Activated naive CD8-positive, alpha-beta T cell treated with anti-CD3 and anti-CD28 coated beads, Interleukin-2, amount 10 ng/mL, durations not matched to agents 7 days and 5 days (primary cell): ENCODE data around the gene PANX3. TPM values are rescaled to one million over a fixed set of nuclear protein-coding genes. Genes with fewer than 3 reads are reported as not detected.
"Not testable (repeated sequence)": the region's sequence is repeated elsewhere in the genome, so short reads cannot be mapped to it uniquely, and the experiment has no call there.

Experiments used
- ATAC-seq: fragments of 150-1000 bp; cut with Tn5 transposase; one replicate; pipeline ENCODE4 v1.10.0; 2021; ENCODE audit warnings: low read depth, moderate library complexity
- POLR2A ChIA-PET: fragments of 350-600 bp; sonication (Branson Sonifier 250); formaldehyde crosslinking; loops from one replicate; lab custom pipeline; 2021; ENCODE audit warnings: antibody characterized with exemption; lab: Charles Lee
- DNase-seq: peaks from one replicate; pipeline ENCODE4 v3.0.0; 2021
- H3K27ac Mint-ChIP-seq: one replicate; pipeline ENCODE4 v1.8.0; 2022; ENCODE audit warnings: mild to moderate bottlenecking, mixed read lengths
- H3K27me3 Mint-ChIP-seq: one replicate; pipeline ENCODE4 v1.8.0; 2022; ENCODE audit warnings: mild to moderate bottlenecking, moderate library complexity, mixed read lengths
- H3K36me3 Mint-ChIP-seq: one replicate; pipeline ENCODE4 v1.8.0; 2021; ENCODE audit warnings: mild to moderate bottlenecking, mixed read lengths
- H3K4me1 Mint-ChIP-seq: one replicate; pipeline ENCODE4 v1.8.0; 2021; ENCODE audit warnings: mixed read lengths
- H3K4me3 Mint-ChIP-seq: one replicate; pipeline ENCODE4 v1.8.0; 2022; ENCODE audit warnings: mild to moderate bottlenecking, moderate library complexity, mixed read lengths
- H3K9me3 Mint-ChIP-seq: one replicate; pipeline ENCODE4 v1.8.0; 2021; ENCODE audit warnings: mixed read lengths
- total RNA-seq, 2 experiments: library from RNA; stranded (reverse); gene quantifications; one replicate each; pipeline ENCODE4 v1.2.3, GENCODE V29; 2021

PANX3 gene
- total RNA-seq, 2 experiments from 2014 or later = not detected

- ATAC-seq = no peak
- H3K4me3 Mint-ChIP-seq = no peak overlapping the region
- H3K4me1 Mint-ChIP-seq = no peaks in the 10 kb centered on the region
- H3K27me3 Mint-ChIP-seq = peaks cover 19% of the 10 kb centered on the region
- H3K27ac Mint-ChIP-seq = no peak overlapping the region
- H3K36me3 Mint-ChIP-seq = no peaks in the 10 kb centered on the region
- H3K9me3 Mint-ChIP-seq = no peaks in the 10 kb centered on the region
- POLR2A ChIA-PET = no interaction called here
- no peak for DNase-seq
These were observed 13.6 kb upstream of the PANX3 start for GRCh38 chr11:124597626-124598025.

GRCh38 chr11:124600621-124601320 lies 10.5 kb upstream of the PANX3 start:
- no peak overlapping the region for H3K27ac Mint-ChIP-seq
- H3K4me1 Mint-ChIP-seq = peaks cover 1% of the 10 kb centered on the region
- ATAC-seq (no peak), DNase-seq (no peak)
- no peaks in the 10 kb centered on the region for H3K36me3 Mint-ChIP-seq
- H3K4me3 Mint-ChIP-seq = no peak overlapping the region
- POLR2A ChIA-PET = no interaction called here
- H3K9me3 Mint-ChIP-seq = no peaks in the 10 kb centered on the region
- peaks cover 18% of the 10 kb centered on the region for H3K27me3 Mint-ChIP-seq

- H3K4me3 Mint-ChIP-seq = no peak overlapping the region
- H3K27me3 Mint-ChIP-seq = peaks cover 15% of the 10 kb centered on the region
- H3K9me3 Mint-ChIP-seq = no peaks in the 10 kb centered on the region
- DNase-seq (no peak), ATAC-seq (no peak)
- POLR2A ChIA-PET = interaction anchor here (0.6 kb wide), 1 partner anchor 72 kb away, joined by 3 read pairs; the partner anchor contains the start of gene SPA17
- H3K27ac Mint-ChIP-seq = no peak overlapping the region
- no peaks in the 10 kb centered on the region for H3K36me3 Mint-ChIP-seq
- peaks cover 3% of the 10 kb centered on the region for H3K4me1 Mint-ChIP-seq
These were observed 9.0 kb upstream of the PANX3 start for GRCh38 chr11:124602193-124602592.

GRCh38 chr11:124602723-124603122 lies 8.5 kb upstream of the PANX3 start:
- H3K9me3 Mint-ChIP-seq, H3K4me1 Mint-ChIP-seq, ATAC-seq, H3K27me3 Mint-ChIP-seq, H3K36me3 Mint-ChIP-seq, DNase-seq, H3K4me3 Mint-ChIP-seq, POLR2A ChIA-PET: not testable (repeated sequence)
- peak overlapping the region; percentile 49 for H3K27ac Mint-ChIP-seq

GRCh38 chr11:124605719-124606118 lies 5.5 kb upstream of the PANX3 start:
- Mint-ChIP-seq H3K36me3 (no peaks in the 10 kb centered on the region), H3K4me3 (no peak overlapping the region), H3K9me3 (no peaks in the 10 kb centered on the region), H3K4me1 (peaks cover 3% of the 10 kb centered on the region), H3K27ac (no peak overlapping the region), H3K27me3 (peaks cover 2% of the 10 kb centered on the region)
- no peak for ATAC-seq
- no peak for DNase-seq
- POLR2A ChIA-PET = no interaction called here

- POLR2A ChIA-PET = no interaction called here
- ATAC-seq (no peak), DNase-seq (no peak)
- no peaks in the 10 kb centered on the region for H3K36me3 Mint-ChIP-seq
- no peak overlapping the region for H3K4me3 Mint-ChIP-seq
- H3K9me3 Mint-ChIP-seq = no peaks in the 10 kb centered on the region
- H3K27me3 Mint-ChIP-seq = no peaks in the 10 kb centered on the region
- peaks cover 15% of the 10 kb centered on the region for H3K4me1 Mint-ChIP-seq
- no peak overlapping the region for H3K27ac Mint-ChIP-seq
These were observed 3.1 kb upstream of the PANX3 start for GRCh38 chr11:124608147-124608546.

- Mint-ChIP-seq H3K27ac (no peak overlapping the region), H3K36me3 (no peaks in the 10 kb centered on the region), H3K27me3 (peaks cover 5% of the 10 kb centered on the region), H3K9me3 (no peaks in the 10 kb centered on the region), H3K4me3 (no peak overlapping the region), H3K4me1 (peaks cover 15% of the 10 kb centered on the region)
- DNase-seq (no peak), ATAC-seq (no peak)
- POLR2A ChIA-PET = no interaction called here
These were observed 933 bp upstream of the PANX3 start for GRCh38 chr11:124610295-124610694.

GRCh38 chr11:124612045-124612444 lies 817 bp downstream of the PANX3 start:
- DNase-seq (peak; percentile 34), ATAC-seq (peak; percentile 99)
- H3K36me3 Mint-ChIP-seq = no peaks in the 10 kb centered on the region
- peaks cover 12% of the 10 kb centered on the region for H3K4me1 Mint-ChIP-seq
- H3K27ac Mint-ChIP-seq = peak overlapping the region; percentile 57
- no peak overlapping the region for H3K4me3 Mint-ChIP-seq
- H3K27me3 Mint-ChIP-seq = peaks cover 5% of the 10 kb centered on the region
- H3K9me3 Mint-ChIP-seq = no peaks in the 10 kb centered on the region
- POLR2A ChIA-PET = interaction anchor here (0.7 to 1.7 kb wide), 4 partner anchors 10 to 496 kb away, joined by 3 to 5 read pairs (median 4); partner anchors contain the start of gene TBRG1

- H3K4me3 Mint-ChIP-seq = no peak overlapping the region
- peaks cover 12% of the 10 kb centered on the region for H3K4me1 Mint-ChIP-seq
- no peaks in the 10 kb centered on the region for H3K36me3 Mint-ChIP-seq
- peaks cover 5% of the 10 kb centered on the region for H3K27me3 Mint-ChIP-seq
- no peak overlapping the region for H3K27ac Mint-ChIP-seq
- ATAC-seq (no peak), DNase-seq (no peak)
- POLR2A ChIA-PET = interaction anchor here (1.3 to 1.7 kb wide), 2 partner anchors 10 to 26 kb away, joined by 3 read pairs; no protein-coding TSS in a partner anchor
- no peaks in the 10 kb centered on the region for H3K9me3 Mint-ChIP-seq
These were observed 1.5 kb downstream of the PANX3 start for GRCh38 chr11:124612567-124613246.

GRCh38 chr11:124618863-124619262 lies 7.6 kb downstream of the PANX3 start:
- Mint-ChIP-seq H3K27ac (no peak overlapping the region), H3K9me3 (no peaks in the 10 kb centered on the region), H3K36me3 (no peaks in the 10 kb centered on the region), H3K4me1 (peaks cover 6% of the 10 kb centered on the region), H3K4me3 (no peak overlapping the region), H3K27me3 (peaks cover 4% of the 10 kb centered on the region)
- no peak for ATAC-seq
- no peak for DNase-seq
- POLR2A ChIA-PET = no interaction called here

- peaks cover 13% of the 10 kb centered on the region for H3K4me1 Mint-ChIP-seq
- H3K36me3 Mint-ChIP-seq = peaks cover 12% of the 10 kb centered on the region
- peak; percentile 79 for DNase-seq
These were observed 11.6 kb downstream of the PANX3 start, which contains the start of gene TBRG1 for GRCh38 chr11:124622531-124623451. Gene TBRG1 (plus strand): TSS chr11:124622864. CDS start chr11:124623084, 220 bp downstream.

GRCh38 chr11:124623861-124624525 lies 12.8 kb downstream of the PANX3 start:
- Mint-ChIP-seq H3K36me3 (peaks cover 17% of the 10 kb centered on the region), H3K4me1 (peaks cover 16% of the 10 kb centered on the region), H3K4me3 (peak overlapping the region; percentile 97), H3K9me3 (no peaks in the 10 kb centered on the region), H3K27ac (peak overlapping the region; percentile 95), H3K27me3 (peaks cover 2% of the 10 kb centered on the region)
- ATAC-seq (no peak), DNase-seq (no peak)
- POLR2A ChIA-PET = no interaction called here

More at GRCh38 chr11:124622531-124623451, 11.6 kb downstream of the PANX3 start, which contains the start of gene TBRG1:
- ATAC-seq = peak; percentile 98
- Mint-ChIP-seq H3K4me3 (peak within 1 kb of the TSS; percentile 97), H3K27me3 (peaks cover 2% of the 10 kb centered on the region), H3K27ac (peak within 1 kb of the TSS; percentile 95), H3K9me3 (no peaks in the 10 kb centered on the region)
- POLR2A ChIA-PET = interaction anchor here (0.6 to 1.6 kb wide), 6 partner anchors 9 to 177 kb away, joined by 3 to 6 read pairs (median 3); partner anchors contain the start of gene MSANTD2
